NCI-H226 (cell line): ENCODE data around the gene ZNF316.

Experiments
- DNase-seq: peaks from one replicate; pipeline ENCODE4 v3.0.0-alpha.2; 2015

The ZNF316 gene

DNA sequence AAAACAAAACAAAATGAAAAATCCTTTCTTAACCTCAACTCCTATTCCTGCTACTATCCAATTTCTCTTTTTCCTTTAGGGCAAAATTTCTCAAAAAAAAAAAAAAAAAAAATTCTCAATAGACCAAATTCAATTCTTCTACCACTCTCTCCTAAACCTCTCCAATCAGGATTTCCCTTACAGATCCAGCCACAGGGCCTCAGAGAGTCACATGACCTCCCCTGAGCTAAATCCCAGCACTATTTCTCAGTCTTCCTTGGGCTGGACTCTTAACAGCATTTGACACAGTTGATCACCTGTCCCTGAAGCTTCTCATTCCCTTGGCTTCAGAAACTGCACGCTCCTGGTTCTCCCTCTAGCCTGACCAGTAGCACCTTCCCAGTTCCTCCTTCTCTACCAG lies 64.7 kb downstream of the ZNF316 start:
- no peak for DNase-seq
